Right ventricle myocardium superior (tissue), 1 donor: ENCODE results near the gene PTPN9. TPM values are rescaled to one million over a fixed set of nuclear protein-coding genes. Genes with fewer than 3 reads are reported as not detected.
"Not testable (repeated sequence)": the region's sequence is repeated elsewhere in the genome, so short reads cannot be mapped to it uniquely, and the experiment has no call there.

Experiments used
- ATAC-seq: fragments of 200-7000 bp; cut with Tn5 transposase; one replicate; pipeline ENCODE4 v1.9.1; 2020; ENCODE audit warnings: mild to moderate bottlenecking; ENCODE audit not compliant: poor library complexity
- DNase-seq: peaks from one replicate; pipeline ENCODE4 v3.0.0-alpha.2; 2020
- intact Hi-C: fragments of 100-400 bp; cut with DNase I; formaldehyde crosslinking; loops from one replicate; pipeline ENCODE4 v1.11.2; 2022
- total RNA-seq: library from RNA; stranded (reverse); fragmentation: NEBNext Ultra II Directional; extraction: Animal tissue kit (Norgen Biotek cat#: 25700); gene quantifications from one replicate; pipeline ENCODE4 v1.2.1, GENCODE V29; 2021
- donor health status: DM: no; HTN: yes; CAD: no; lungs with severe emphysema.

PTPN9 gene
- total RNA-seq, 1 donor from 2014 or later = 7.2 TPM

DNA sequence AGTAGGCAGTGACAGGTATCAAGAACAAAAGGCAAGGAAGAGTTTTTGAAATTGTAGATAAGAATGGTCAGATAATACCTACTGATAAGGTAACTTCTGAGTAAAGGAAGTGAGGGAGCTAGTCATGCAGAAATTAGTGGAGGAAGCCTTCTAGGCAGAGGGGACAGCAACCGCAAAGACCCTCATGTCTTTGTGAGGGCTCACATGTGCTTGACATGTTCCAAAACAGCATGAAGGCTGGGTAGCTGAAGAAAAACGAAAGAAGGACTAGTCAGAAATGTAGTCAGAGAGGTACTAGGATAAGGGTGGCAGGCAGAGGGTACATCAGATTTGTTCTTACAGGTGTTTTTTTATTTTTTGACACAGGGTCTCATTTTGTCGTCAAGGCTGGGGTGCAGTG is 133.0 kb downstream of the PTPN9 start:
- DNase-seq = no peak
- intact Hi-C loops = no loop called here
- no peak for ATAC-seq

DNA sequence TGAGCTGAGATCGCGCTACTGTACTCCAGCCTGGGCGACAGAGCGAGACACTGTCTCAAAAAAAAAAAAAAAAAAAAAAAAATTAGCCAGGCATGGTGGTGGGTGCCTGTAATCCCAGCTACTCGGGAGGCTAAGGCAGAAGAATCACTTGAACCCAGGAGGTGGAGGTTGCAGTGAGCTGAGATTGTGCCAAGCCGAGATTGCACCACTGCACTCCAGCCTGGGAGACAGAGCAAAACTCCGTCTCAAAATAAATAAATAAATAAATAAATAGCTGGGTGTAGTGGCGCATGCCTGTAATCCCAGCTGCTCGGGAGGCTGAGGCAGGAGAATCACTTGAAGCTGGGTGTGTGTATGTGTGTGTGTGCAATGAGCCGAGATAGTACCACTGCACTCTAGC is 133.8 kb downstream of the PTPN9 start:
- ATAC-seq, DNase-seq, intact Hi-C loops: not testable (repeated sequence)

DNA sequence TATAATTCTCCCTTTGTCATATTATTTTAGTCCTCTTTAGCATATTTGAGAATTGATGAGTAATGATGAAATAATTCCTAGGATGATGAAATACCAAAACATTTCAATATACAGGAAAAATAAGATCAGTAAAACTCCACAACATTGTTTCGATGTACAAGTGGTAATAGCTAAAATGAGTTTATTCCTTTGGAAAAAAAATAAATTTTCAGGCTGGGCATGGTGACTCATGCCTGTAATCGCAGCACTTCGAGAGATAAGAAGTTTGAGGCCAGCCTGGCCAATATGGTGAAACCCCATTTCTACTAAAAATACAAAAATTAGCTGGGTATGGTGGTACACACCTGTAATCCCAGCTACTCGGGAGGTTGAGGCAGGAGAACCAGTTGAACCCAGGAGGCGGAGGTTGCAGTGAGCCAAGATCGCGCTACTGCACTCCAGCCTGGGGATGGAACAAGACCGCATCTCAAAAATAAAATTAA is 135.1 kb downstream of the PTPN9 start:
- intact Hi-C loops, ATAC-seq, DNase-seq: not testable (repeated sequence)

DNA sequence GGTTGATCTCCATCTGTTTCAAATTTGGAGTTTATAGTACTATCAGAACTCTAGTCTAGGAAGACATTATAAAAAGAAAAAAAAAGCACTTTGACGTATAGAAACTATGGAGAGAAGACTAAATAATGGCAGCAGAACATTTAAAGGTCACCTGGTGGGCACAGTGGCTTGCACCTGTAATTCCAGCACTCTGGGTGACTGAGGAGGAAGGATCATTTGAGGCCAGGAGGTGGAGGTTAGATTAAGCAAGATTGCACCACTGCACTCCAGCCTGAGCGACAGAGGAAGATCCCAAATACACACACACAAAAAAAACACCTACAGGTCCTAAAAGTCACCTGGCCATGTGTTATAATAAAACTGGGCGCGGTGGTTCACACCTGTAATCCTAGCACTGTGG is 141.4 kb downstream of the PTPN9 start:
- intact Hi-C loops = no loop called here
- no peak for DNase-seq
- ATAC-seq = no peak

DNA sequence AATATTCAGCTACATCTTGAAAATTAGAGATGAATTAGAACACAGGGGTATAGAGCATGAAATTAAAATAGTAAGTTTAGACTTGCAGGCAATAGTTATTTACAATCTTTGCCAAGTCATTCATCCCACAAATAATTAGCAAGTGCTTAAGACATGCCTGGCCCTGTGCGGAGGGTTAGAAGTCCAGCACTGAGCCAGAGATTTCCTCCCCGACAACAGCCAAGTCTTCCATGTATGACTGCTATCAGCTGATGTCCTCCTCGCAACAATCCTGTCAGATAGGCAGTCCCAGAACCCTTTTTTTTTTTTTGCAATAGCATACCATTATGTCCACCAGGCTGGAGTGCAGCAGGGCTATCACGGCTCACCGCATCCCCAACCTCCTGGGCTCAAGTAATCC is 142.2 kb downstream of the PTPN9 start:
- intact Hi-C loops = no loop called here
- ATAC-seq (no peak), DNase-seq (no peak)

DNA sequence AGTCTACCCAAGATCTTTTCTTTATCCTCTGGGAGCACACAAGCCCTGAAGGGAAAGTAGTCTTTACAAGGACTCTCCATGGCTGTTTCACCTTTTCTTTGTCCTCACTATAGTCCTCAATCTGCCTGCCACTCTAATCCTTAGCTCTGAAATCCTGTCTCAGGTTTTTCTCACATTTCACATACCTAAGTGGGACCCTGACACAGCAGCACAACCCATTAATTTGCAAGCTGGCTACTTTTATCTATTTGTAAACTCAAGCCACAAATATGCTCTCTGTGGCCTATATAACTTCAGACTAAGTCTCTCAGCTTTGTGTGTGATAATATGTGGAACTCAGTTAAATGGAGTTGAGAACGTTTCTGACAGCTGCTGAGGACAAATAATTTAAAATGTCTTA is 147.4 kb downstream of the PTPN9 start:
- ATAC-seq = no peak
- DNase-seq = no peak
- intact Hi-C loops = no loop called here

DNA sequence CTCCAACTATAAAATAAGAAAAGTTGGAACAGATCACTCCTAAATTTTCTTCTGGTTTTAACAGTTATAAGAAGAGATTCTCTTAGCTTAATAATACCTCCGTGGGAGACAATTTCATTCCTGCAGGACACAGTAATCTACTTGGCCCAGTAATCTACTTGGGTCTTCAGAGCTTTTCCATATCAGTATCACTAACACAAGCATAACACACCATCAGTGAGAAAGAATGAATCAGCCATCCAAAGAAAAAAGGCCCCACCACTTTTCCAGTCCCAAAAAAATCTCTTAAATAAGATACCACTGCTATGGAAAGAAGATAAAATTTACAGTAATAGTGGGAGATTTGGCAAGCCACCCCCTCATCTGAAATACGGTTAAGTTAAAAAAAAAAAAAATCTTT is 147.8 kb downstream of the PTPN9 start:
- ATAC-seq (no peak), DNase-seq (no peak)
- intact Hi-C loops = no loop called here

DNA sequence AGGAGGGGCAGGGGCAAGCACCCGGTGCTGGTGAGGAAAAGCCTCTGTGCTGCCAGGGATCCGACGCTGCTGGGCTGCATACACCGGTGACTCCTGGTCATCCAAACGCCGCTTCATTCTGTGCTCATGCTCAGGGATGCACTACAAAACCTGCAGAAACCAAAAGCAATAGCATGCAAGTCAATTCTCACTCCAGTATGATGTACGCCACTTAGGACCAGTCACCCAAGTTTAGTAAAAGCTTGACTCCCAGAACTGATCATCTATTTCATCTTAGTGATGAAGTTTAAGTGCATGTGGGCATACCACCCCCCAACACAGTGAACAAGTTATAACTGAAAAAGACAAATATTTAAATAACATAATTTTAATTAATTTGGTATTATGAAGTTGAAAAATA is 148.9 kb downstream of the PTPN9 start:
- DNase-seq = no peak
- intact Hi-C loops = no loop called here
- no peak for ATAC-seq

DNA sequence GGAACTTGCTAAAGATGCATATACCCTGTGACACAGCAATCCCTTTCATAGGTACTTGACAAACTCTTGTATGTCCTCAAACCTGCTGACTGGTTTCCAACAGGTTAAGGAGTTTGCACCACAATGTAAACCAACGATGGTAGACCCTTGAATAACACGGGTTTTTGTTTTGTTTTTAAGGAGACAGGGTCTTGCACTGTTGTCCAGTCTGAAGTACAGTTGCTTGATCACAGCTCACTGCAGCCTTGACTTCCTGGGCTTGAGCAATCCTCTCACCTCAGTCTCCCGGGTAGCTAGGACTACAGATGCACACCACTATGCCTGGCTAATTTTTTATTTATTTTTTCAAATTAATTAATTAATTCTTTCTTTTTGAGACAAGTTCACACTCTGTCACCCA is 151.0 kb downstream of the PTPN9 start:
- intact Hi-C loops = no loop called here
- ATAC-seq (no peak), DNase-seq (no peak)

DNA sequence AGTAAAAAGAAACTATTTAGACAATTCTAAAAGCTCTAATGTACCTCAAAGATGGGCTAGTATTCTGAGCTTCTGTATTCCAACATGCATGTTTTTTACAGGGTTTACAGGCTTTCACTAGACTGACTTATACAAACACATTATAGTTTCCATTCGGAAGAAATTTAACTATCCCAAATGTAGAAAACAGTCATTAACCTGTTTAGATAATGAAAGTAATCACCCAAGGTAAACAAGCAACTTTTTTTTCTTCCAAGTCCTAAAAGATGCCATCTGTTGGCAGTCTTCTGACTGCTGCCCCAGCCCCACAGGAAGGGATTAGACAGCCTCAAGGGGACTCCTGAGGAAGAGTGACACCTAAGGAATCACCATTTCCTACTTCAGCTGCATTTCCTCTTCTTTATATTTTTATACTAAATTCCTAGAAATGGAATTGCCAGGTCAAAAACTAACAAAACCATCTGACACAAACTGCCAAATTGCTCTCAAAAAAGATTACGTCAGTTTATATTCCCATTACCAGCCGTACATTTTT is 153.1 kb downstream of the PTPN9 start:
- ATAC-seq = no peak
- intact Hi-C loops = no loop called here
- no peak for DNase-seq

DNA sequence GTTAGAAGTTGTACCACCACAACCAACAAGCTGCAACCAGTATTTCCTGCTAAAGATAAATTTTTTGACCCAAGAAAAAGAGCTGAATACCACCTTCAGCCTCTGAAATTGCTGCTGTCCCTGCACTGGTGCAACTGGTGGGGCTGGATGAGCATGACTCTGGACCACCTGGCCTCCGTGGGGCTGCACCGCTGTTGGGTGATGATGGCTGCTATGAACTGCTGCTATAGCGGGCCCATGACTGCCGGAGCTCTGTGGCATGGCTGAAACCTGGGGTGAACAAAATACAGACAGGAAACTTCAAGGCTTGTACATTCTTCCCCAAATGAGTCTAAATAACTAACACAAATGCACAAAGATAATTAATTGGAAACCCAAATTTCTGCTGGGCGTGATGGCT is 156.6 kb downstream of the PTPN9 start:
- DNase-seq (no peak), ATAC-seq (no peak)
- intact Hi-C loops = no loop called here

DNA sequence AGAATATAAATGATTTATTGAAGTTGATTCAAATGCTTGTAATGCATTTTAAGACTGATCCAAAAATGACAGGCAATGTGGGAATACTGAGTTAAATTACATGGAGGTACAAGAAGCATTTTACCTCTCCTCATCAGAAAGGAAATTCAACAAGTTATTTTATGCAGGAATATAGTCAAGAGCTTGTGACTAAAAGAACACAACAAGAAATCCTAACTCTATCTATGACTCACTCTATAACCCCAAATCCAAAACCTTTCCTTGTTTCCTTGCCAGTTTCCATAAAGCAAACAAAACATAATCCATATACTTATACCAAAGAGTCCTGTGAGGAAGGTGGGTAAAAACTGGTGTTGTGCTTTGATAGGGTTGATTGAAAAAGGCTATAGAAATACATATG is 158.4 kb downstream of the PTPN9 start:
- ATAC-seq (no peak), DNase-seq (no peak)
- intact Hi-C loops = no loop called here

DNA sequence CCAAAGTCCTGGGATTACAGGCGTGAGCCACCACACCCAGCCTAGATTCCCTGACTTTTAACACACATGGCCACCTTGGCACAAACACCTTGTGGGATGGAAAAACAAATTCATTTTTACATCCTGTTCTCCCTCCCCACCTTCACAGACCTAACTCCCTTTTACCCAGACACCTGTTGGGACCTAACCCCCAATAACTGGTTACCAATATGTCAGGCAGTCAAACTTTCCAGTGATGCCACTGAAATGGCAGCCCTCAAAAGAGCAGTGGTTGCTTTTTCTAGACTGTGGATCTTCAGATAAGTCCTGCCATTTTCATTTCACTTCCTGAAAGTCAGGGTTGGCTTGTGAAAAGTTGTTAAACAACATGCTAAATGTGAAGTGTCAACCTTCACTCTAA is 162.5 kb downstream of the PTPN9 start:
- DNase-seq (no peak), ATAC-seq (no peak)
- intact Hi-C loops = no loop called here

Other genes starting within 250 kb of the PTPN9 start
- gene COMMD4, start 243.3 kb downstream of the PTPN9 start, total RNA-seq = 40.7 TPM
- 9.7 TPM for gene NEIL1, start 232.3 kb downstream of the PTPN9 start, total RNA-seq
- 94.7 TPM for gene MAN2C1, start 210.7 kb downstream of the PTPN9 start, total RNA-seq
- 25.4 TPM for gene SIN3A, start 127.6 kb downstream of the PTPN9 start, total RNA-seq
- 16.9 TPM for gene SNUPN, start 46.4 kb upstream of the PTPN9 start, total RNA-seq
- 41.7 TPM for gene IMP3, start 60.9 kb upstream of the PTPN9 start, total RNA-seq
- gene SNX33, start 68.6 kb upstream of the PTPN9 start, total RNA-seq = 12.4 TPM
- gene CSPG4, start 133.5 kb upstream of the PTPN9 start, total RNA-seq = 5.2 TPM